ENCODE measurements around the gene TBXAS1.

The TBXAS1 gene

GRCh38 chr7:139867847-139868246, 38.8 kb downstream of the TBXAS1 start:
- TF ChIP-seq, protein P1, sequence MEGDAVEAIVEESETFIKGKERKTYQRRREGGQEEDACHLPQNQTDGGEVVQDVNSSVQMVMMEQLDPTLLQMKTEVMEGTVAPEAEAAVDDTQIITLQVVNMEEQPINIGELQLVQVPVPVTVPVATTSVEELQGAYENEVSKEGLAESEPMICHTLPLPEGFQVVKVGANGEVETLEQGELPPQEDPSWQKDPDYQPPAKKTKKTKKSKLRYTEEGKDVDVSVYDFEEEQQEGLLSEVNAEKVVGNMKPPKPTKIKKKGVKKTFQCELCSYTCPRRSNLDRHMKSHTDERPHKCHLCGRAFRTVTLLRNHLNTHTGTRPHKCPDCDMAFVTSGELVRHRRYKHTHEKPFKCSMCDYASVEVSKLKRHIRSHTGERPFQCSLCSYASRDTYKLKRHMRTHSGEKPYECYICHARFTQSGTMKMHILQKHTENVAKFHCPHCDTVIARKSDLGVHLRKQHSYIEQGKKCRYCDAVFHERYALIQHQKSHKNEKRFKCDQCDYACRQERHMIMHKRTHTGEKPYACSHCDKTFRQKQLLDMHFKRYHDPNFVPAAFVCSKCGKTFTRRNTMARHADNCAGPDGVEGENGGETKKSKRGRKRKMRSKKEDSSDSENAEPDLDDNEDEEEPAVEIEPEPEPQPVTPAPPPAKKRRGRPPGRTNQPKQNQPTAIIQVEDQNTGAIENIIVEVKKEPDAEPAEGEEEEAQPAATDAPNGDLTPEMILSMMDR (IDR thresholded peaks at IDR 0.05; ENCODE audit: low read depth, low read length) = no peak
- no peak for DNase-seq (ENCODE audit: extremely low read depth, low read depth)

DNA sequence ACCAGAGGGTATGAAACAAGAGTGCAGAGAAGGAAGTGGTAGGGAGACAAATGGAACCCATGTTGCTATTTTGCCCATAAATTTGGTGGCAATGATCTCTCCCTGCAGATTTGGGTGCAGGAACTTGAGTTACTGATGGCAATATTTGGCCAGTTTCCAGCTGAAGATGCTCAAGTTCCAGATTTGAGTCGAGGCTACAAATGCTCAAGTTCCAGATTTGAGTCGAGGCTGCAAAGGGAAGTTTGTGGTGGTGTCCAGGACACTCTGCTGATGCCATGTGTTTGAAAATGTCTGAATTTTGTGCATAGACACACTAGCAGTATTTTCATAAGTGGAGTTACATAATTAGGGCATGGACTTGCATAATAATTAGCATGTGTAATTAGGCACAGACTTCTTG, 40.8 kb downstream of the TBXAS1 start:
- DNase-seq (ENCODE audit: extremely low read depth, low read depth) = no peak
- TF ChIP-seq, protein P1 (IDR thresholded peaks at IDR 0.05; ENCODE audit: low read depth, low read length) = no peak

DNA sequence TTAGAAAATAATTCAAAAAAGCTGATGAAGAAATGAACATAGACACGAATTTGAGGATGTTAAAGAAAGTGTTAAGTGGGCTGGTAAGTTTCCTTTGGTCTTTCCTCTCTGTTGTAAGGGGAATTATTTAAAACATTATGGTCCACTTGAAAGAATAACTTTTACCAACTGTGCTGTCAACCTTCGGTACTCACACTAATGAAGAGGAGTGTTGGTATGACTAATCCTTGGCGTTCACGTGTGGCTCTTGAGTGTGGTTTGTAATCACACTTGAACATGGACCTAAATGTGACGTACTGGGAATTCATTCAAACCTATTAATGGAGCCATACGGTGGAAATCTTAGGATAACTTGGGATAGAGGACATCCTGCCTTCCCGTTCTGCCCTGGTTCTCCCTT, 41.3 kb downstream of the TBXAS1 start:
- TF ChIP-seq, protein P1 (IDR thresholded peaks at IDR 0.05; ENCODE audit: low read depth, low read length) = no peak
- no peak for DNase-seq (ENCODE audit: extremely low read depth, low read depth)

GRCh38 chr7:139871331-139871730, 42.3 kb downstream of the TBXAS1 start:
- DNase-seq (ENCODE audit: extremely low read depth, low read depth) = peak; percentile 16

DNA sequence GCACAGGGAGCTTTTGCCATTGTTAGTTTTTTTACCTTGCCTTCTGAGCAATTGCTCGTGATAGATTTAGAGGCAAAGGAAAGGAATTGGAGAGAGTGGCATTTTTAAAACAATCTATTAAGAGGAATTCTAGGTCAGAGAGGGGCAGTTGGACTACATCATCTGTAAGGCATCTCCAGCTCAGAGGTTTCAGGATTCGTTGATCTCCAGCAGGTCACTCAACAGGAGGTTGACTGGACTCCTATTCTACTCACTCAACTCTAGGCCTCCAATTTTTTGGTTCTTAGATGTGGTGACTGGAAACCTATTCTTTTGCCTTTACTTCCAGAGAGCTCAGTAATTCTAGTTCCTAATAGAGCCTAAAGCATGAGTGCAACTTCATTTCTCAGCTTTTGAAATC, 42.8 kb downstream of the TBXAS1 start:
- TF ChIP-seq, protein P1 (IDR thresholded peaks at IDR 0.05; ENCODE audit: low read depth, low read length) = no peak

More at GRCh38 chr7:139871331-139871730, 42.3 kb downstream of the TBXAS1 start:
- TF ChIP-seq, protein P1 (IDR thresholded peaks at IDR 0.05; ENCODE audit: low read depth, low read length) = no peak

GRCh38 chr7:139873593-139874301, 44.7 kb downstream of the TBXAS1 start:
- no peak for DNase-seq (ENCODE audit: extremely low read depth, low read depth)

More for the DNA sequence above, 42.8 kb downstream of the TBXAS1 start:
- no peak for DNase-seq (ENCODE audit: extremely low read depth, low read depth)

GRCh38 chr7:139874302-139874629, 45.2 kb downstream of the TBXAS1 start:
- TF ChIP-seq, protein P1 (IDR thresholded peaks at IDR 0.05; ENCODE audit: low read depth, low read length) = no peak
- DNase-seq (ENCODE audit: extremely low read depth, low read depth) = no peak

More at GRCh38 chr7:139873593-139874301, 44.7 kb downstream of the TBXAS1 start:
- TF ChIP-seq, protein P1 (IDR thresholded peaks at IDR 0.05; ENCODE audit: low read depth, low read length) = no peak
